Fibroblast of skin of back (primary cell): ENCODE data around the gene RBM10.

Experiments used
- DNase-seq: peaks from one replicate; pipeline ENCODE4 v3.0.0-alpha.2; 2013

RBM10 gene

DNA sequence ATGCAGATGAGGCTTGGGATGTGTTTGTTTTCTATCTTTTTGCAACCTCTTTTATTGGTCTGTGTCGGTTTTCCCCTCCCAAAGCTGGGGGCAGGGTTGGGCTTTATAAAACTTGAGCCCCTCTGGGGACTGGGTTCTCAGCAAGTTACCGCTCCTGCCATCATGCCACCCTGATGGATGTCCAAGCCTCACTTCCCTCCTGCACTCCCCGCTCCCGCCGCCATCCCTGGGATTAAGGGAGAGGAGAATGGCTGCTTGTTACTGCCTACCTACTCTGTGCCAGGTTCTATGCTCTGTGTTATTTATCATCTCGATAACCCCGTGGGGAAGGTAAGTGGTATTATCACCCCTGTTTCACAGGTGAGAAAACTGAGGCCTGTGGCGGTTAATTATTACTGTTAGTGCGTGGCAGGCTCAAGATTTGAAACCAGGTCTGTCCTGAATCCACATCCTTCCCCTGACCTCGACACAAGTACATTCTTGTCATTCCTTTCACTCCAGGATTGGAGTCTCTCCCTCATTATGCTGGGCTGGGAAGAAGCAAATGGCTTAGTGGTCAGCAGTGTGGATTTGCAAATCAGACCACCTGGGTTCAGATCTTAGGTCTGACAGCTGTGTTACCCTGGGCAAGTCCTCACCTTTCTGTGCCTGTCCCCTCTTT is 53.1 kb downstream of the RBM10 start:
- DNase-seq = peak; percentile 29

DNA sequence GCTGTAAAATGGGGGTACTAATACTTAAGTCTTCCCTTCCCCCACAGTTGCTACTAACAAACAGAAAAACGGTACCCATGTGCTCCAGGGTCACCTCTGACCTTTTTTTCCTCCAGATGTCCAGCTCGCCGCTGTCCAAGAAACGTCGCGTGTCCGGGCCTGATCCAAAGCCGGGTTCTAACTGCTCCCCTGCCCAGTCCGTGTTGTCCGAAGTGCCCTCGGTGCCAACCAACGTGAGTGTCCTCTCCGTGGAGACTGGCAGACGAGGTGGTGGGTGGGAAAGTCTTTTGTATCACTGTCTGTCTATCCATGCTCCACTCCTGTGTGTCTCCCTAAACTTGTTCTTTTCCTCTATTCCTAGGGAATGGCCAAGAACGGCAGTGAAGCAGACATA is 53.7 kb downstream of the RBM10 start:
- no peak for DNase-seq

DNA sequence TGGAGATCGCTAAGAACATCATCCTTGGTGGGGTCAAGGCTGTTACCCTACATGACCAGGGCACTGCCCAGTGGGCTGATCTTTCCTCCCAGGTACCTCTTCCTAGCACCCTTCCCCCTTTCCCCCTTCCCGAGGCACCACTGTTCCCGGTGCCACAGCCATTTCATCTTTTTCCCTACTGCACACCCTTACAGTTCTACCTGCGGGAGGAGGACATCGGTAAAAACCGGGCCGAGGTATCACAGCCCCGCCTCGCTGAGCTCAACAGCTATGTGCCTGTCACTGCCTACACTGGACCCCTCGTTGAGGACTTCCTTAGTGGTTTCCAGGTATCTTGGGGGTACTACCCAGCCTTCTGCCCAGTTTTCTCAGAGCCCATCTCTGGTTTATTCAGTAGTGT is 54.3 kb downstream of the RBM10 start:
- DNase-seq = no peak

DNA sequence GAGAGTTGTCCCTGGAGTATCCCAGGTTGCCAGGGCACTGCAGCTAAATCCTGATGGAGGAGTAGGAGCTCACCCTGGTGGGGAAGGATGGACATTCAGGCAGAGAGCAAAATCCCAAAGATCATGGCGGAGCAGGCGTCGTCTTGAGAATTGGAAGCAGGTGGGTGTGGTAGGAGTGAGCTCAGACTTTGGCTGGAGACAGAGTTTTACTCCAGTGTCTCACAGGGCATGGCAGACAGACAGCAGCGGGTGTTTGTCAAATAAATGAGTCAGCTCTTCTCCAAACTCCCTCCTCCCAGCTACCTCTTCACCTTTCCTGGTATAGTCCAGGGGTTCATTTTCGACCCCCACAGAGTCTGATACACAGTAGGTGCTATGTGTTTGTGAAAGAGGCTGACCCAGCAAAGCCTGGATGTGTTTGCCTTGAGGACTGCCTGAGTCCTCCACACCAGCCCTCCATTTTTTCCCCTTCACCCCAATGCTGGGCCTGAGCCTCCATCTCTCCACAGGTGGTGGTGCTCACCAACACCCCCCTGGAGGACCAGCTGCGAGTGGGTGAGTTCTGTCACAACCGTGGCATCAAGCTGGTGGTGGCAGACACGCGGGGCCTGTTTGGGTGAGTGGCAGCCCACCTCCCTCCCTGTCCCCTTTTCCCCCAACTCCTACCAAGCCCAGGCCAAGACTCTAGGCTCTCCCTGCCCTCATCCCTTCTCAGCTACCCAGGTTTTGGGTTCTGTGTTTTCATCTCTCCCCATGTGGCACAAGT is 55.5 kb downstream of the RBM10 start:
- peak; percentile 57 for DNase-seq

DNA sequence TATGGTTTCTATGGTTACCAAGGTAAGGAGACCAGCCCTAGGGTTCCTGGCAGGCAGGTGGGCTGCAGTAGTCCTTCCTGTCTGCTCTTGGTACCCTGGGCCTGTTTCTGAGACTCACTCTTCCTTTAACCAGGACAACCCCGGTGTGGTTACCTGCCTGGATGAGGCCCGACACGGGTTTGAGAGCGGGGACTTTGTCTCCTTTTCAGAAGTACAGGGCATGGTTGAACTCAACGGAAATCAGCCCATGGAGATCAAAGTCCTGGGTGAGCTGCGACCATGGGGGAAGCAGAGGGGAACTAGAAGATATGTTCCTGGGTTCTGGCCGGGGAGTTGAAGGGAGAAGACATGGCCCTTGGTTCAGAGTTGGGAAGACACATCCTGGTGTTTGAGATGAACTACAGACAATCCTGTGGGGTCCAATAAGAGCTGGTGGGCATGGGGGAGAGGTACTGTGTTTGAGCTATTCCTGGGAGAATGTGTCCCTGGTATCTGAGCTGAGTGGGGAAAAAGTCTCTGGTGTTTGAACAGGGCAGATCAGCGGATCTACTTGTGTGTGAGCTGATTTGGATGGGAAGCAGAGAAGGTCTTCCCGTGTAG is 56.4 kb downstream of the RBM10 start:
- no peak for DNase-seq

DNA sequence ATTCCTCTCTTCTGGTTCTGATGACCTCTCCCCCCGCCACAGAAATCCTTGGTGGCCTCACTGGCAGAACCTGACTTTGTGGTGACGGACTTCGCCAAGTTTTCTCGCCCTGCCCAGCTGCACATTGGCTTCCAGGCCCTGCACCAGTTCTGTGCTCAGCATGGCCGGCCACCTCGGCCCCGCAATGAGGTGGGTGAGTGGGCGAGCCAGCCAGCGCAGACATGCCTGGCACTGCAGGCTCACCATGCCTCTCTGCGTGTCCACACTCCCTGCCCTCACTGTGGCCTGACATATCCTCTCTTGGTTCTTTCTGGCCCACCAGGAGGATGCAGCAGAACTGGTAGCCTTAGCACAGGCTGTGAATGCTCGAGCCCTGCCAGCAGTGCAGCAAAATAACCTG is 57.3 kb downstream of the RBM10 start:
- no peak for DNase-seq

DNA sequence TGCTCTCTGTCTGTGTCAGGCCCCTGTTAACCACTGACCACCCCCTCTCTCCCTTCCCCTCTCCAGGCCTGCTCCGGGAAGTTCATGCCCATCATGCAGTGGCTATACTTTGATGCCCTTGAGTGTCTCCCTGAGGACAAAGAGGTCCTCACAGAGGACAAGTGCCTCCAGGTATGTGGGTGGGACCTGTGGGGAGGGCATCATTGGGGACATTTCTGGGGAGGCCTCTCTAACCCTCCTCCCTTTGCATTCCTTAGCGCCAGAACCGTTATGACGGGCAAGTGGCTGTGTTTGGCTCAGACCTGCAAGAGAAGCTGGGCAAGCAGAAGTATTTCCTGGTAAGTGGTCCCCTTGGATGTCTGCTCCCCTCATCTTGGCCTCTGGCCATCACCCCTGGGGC is 57.9 kb downstream of the RBM10 start:
- no peak for DNase-seq

DNA sequence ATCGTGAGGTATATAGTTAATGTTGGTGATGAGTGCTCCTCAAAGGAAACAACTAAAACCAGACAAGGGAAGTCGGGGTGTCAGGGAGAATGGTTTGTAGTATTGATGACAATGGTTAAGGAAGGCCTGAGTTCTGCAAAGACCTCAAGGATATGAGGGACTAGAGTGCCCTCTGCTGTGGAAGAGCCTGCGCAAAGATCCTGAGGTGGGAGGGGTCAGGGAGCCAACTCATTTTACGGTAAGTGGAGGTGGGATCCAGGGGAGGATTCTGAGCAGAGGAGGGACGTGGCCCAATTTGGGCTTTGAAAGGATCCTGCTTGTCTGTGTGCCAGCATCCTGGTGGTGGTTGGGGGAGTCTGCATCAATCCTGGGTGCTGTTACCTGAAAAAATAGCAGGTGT is 59.9 kb downstream of the RBM10 start:
- DNase-seq = no peak

DNA sequence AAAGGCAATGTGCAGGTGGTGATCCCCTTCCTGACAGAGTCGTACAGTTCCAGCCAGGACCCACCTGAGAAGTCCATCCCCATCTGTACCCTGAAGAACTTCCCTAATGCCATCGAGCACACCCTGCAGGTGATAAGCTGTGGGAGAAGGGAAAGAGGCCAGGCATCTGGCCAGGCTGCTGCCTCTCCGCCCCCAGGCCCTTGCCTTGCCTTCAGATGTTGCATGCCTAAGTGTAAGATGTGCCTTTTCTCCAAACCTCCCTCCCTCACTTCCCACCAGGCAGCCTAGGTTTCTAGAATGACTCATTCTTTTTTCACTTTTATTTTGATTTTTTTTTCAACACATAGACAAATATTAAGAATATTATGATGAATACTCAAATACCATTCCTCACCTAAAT is 61.3 kb downstream of the RBM10 start:
- peak; percentile 12 for DNase-seq

DNA sequence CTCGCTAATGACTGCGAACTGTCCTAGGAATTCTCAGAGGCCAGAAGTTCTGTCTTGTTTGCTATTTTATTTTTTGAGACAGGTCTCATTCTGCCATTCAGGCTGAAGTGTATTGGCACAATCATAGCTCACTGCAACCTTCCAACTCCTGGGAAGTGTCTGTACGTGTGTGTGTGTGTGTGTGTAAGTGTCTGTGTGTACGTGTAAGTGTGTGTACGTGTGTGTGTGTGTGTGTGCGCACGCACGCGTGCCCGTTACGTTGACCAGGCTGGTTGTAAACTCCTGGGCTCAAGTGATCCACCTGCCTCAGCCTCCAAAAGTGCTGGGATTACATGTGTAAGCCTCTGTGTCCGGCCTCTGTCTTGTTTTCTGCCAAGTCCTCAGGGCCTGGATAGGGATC is 63.1 kb downstream of the RBM10 start:
- DNase-seq = no peak

DNA sequence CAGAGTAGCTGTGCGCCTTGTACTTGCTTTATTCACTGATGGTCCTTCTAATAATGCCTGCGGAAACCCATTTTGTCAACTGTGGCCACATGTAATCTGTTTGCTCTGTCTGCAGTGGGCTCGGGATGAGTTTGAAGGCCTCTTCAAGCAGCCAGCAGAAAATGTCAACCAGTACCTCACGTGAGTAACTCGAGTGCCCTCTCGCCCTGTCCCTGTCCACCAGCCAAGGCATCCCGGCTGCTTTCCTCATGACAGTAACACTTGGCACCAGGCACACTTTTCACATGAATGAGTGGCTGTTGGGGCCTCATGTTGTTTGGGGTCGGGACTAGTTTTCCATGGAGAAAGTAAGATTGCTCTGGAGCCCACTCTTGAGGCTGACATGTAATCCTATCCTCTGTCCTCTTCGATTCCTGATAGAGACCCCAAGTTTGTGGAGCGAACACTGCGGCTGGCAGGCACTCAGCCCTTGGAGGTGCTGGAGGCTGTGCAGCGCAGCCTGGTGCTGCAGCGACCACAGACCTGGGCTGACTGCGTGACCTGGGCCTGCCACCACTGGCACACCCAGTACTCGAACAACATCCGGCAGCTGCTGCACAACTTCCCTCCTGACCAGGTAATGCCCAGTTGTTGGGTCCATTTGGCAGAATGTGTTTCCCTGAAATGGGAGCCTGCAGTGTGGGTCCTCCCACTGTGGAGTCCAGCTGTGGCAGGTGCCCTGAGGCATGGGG is 64.7 kb downstream of the RBM10 start:
- DNase-seq = no peak

DNA sequence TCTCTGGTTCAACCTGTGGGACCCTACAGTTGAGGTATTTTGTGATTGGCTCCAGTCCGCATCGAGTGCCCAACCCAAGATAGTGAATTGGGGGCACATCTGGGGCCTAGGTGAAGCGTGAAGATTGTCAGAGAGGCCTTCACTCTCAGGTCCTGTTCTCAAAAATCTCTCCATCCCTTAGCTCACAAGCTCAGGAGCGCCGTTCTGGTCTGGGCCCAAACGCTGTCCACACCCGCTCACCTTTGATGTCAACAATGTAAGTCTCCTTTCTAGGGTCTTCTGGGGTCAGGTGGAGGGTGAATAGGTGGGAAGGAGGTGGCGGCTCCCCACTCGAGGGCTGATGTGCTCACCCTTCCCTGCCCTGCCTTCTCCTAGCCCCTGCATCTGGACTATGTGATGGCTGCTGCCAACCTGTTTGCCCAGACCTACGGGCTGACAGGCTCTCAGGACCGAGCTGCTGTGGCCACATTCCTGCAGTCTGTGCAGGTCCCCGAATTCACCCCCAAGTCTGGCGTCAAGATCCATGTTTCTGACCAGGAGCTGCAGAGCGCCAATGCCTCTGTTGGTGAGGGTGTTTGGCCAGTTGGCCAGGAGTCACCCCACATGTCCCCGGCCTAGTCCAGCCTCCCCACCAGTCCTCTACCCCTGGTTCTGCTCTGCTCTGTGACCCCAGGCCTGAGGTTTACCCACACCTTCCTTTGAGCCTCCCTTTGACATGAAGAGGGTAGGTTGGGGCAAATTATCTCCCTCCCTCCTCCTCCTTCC is 65.8 kb downstream of the RBM10 start:
- DNase-seq = no peak

DNA sequence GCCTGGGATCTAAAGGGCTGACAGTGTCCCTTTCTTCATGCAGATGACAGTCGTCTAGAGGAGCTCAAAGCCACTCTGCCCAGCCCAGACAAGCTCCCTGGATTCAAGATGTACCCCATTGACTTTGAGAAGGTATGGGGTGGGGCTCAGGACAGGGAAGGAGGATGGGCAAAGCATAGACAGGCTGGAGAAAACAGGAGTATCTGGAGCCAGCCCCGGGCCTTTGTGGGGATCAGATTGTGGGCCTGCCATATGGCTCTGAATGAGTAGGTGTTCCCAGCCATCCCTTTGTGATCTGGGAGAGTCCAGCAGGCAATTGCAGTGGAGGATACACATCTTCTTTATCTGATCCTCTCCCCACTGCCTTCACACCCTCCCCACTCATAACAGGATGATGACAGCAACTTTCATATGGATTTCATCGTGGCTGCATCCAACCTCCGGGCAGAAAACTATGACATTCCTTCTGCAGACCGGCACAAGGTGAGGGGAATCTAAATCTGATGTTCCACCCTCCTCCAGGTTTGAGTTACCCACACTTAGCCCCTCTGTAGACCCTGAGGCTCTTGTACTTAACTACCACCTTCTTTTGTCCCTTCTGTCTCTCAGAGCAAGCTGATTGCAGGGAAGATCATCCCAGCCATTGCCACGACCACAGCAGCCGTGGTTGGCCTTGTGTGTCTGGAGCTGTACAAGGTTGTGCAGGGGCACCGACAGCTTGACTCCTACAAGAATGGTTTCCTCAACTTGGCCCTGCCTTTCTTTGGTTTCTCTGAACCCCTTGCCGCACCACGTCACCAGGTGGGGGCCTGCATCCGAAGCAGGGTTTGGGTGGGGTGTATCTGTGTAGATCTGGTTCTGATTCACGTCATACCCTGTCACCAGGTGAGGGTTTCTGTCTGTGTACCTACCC is 67.6 kb downstream of the RBM10 start:
- DNase-seq = no peak

DNA sequence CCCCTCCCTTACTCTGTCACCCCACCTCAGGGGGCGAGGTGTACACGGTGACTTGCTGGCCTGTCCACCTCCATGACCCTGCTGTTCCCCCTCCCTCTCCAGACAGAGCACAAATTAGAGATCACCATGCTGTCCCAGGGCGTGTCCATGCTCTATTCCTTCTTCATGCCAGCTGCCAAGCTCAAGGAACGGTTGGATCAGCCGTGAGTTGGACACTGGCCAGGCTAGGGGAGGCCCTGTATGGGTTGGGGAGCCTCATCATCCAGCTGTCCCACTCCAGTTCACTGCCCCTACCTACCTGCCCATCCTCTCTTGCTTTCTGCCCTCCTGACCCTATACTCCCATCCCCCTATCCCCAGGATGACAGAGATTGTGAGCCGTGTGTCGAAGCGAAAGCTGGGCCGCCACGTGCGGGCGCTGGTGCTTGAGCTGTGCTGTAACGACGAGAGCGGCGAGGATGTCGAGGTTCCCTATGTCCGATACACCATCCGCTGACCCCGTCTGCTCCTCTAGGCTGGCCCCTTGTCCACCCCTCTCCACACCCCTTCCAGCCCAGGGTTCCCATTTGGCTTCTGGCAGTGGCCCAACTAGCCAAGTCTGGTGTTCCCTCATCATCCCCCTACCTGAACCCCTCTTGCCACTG is 69.5 kb downstream of the RBM10 start:
- DNase-seq = no peak

DNA sequence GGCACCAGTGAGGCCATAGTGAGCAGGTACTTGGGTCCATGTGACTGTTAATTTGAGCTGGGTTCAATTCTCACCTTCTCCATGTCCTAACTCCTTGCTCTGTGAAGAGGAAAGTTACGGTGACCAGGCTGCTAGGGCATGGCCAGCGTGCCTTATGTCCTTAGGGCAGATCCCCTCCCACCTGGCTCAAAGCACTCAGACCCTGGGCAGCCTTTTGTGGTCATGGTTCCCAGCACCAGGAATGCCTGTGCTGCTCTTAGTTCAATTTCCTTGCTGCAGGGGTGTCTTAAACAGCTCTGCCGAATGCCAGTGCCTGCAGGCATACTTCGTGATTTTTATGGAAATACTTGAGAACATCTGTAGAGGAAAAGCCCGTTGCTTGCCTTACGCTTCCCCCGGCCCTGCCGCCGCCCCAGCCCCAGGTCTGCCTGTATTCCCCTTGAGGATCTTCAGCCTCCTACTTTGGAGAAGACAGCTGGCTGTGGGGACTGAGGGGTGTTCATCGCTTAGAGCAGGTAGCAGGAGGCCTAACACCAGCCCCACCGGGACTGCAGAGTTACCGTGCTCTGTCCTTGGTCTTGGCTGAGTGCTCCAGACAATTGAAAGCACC is 70.4 kb downstream of the RBM10 start:
- no peak for DNase-seq

DNA sequence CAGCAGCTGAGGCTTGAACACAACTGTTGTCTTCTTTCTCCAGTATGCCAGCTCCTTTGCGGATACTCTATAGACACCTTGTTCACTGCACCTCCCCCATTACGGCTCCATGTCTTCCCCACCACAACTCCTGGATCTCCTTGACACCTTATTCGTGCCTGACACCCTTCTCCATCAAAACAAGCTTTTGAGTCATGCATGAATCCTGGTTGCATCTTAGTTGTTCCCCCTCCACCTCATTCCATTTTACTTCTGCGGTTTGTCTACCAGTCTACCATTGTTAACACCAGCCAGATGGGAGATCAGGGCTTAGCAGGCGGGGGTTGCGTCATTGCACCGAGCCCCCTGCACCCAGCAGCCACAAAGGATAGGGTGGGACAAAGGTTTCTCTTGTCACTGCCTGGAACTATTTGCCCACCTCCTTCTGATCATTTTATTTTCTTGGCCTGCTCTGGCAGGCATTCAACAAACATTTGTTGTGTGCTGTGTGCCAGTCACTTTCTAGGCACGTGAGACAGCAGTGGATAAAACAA is 71.4 kb downstream of the RBM10 start:
- DNase-seq = no peak

DNA sequence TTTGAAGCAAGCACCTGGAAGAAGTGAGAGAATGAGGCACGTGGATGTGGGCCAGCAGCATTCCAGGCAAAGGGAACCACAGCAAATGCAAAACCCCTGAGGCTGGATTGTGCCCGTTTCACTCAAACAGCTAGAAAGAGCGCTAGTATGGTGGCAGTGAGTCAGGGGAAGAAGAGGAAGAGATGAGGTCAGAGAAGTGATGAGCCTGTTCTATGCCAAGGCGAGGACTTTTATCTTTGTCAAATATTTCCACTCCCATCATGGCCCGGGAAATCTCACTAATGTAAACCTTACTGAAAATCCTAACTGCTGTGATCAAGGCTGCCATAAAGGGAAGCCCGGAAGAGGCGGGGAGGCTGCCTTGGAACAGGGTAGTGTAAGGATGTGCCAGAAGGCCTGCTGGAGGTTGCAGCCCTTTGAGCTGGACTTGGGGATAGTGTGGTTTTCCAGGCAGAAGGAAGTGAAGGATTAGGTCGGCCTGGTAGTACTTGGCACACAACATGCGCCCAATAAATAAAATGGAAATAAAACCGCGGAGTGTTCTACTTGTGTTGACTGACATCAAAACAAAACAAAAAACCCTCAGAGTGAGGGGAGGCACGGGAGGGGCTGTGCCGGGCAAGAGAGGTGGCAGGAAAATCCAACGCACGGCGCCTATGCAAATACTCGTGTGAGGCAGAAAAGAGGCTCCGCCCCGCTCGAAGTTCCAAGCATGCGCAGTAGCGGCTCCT is 72.3 kb downstream of the RBM10 start:
- DNase-seq = peak; percentile 75

DNA sequence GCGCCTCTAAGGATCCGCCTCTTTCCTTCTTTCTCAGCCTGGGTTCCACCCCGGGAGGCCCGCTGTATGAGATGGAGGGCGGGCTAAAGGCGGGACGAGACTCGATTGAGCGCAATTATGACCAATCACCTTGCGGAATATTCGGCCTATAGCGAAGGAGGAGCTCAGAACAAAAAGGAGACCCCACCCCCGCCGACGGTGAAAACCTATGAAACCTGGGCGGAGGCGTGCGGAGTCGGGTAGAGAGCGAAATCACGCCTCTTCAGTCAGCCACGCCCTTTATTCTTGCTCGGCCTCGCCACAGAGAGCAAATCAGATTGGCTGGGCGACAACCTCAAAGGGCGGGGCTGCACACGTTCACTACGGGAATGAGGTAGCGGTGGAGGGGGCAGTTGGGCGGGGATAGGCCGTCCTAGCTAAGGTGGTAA is 72.8 kb downstream of the RBM10 start:
- peak; percentile 98 for DNase-seq

DNA sequence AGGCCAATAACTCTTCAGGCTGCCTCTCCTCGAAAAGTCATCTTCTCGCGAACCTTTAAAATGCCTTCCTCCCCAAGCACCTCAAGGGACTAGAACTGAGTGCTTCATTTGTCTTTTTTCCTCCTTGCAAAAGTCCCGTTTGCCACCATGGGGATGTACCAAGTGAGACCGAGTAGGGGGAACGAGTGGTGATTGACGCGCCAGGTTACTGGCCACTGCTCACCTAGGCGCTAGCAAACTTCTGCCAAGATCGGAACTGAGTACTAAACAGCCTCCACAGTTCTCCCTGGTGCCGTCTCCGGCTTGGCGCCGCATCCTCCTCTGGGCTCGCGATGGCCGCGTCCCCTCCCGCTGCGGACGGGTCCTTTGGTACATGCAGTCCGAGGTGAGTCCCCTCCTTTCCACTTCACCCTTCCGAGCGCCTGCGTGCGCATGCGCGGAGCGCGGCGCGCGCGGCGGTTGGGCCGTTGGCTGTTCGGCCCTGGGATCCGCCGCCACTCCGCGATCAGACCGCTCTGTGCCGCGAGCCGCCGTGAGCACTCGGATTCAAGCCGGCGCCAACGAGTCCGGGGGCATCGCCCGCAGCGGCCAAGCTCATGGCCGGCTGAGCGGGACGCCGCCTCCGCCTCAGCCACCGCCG is 73.4 kb downstream of the RBM10 start, which contains the start of gene CDK16:
Gene CDK16 (plus strand): TSS at position 402 of the 640 bp plus-strand sequence. CDS start 4,877 bp downstream, outside the sequence.
- peak; percentile 79 for DNase-seq
